Lung (tissue), 12 donors: ENCODE results near the gene TRPM5. TPM values are rescaled to one million over a fixed set of nuclear protein-coding genes. Genes with fewer than 3 reads are reported as not detected.

Experiments
- ATAC-seq: fragments of 200-7000 bp; cut with Tn5 transposase; one replicate; pipeline ENCODE4 v1.9.1; 2020; ENCODE audit warnings: moderate number of reproducible peaks; ENCODE audit not compliant: insufficient read depth, low FRiP score
- DNase-seq, 3 donors: peaks; one replicate each; pipeline ENCODE4 v3.0.0-alpha.2; 2013 to 2017
- H3K27ac ChIP-seq, 2 donors: one replicate each; pipeline ENCODE4 v1.5.1; 2013; ENCODE audit warnings: mild to moderate bottlenecking in 2 of 2, moderate library complexity in 2 of 2, control low read depth in 1 of 2, inconsistent platforms in 1 of 2, low read depth in 1 of 2, low read length in 1 of 2
- H3K27me3 ChIP-seq, 3 donors: one replicate each; pipeline ENCODE4 v1.5.1; 2013; ENCODE audit warnings: low read length in 2 of 3; ENCODE audit not compliant: control insufficient read depth in 3 of 3, insufficient read depth in 3 of 3
- H3K36me3 ChIP-seq, 4 donors: one replicate each; pipeline ENCODE4 v1.5.1; 2013; ENCODE audit warnings: low read length in 4 of 4, mild to moderate bottlenecking in 1 of 4, moderate library complexity in 1 of 4; ENCODE audit not compliant: control insufficient read depth in 4 of 4, insufficient read depth in 4 of 4
- H3K4me1 ChIP-seq, 5 donors: one replicate each; pipeline ENCODE4 v1.5.1; 2013; ENCODE audit warnings: low read length in 5 of 5, mild to moderate bottlenecking in 2 of 5, moderate library complexity in 1 of 5; ENCODE audit not compliant: control insufficient read depth in 5 of 5, insufficient read depth in 5 of 5
- H3K4me3 ChIP-seq: one replicate; pipeline ENCODE4 v1.5.1; 2013; ENCODE audit warnings: mild to moderate bottlenecking, control low read depth, moderate library complexity
- H3K9ac ChIP-seq, 2 donors: one replicate each; pipeline ENCODE4 v1.5.1; 2013; ENCODE audit warnings: low read length in 2 of 2, control low read depth in 1 of 2; ENCODE audit not compliant: insufficient read depth in 1 of 2
- H3K9me3 ChIP-seq, 4 donors: one replicate each; pipeline ENCODE4 v1.5.1; 2013; ENCODE audit warnings: low read length in 3 of 4, mild to moderate bottlenecking in 1 of 4, moderate library complexity in 1 of 4; ENCODE audit not compliant: control insufficient read depth in 4 of 4, insufficient read depth in 3 of 4
- CTCF ChIP-seq: IDR thresholded peaks from 2 replicates; pipeline ENCODE4 v1.5.1; 2012; ENCODE audit warnings: mild to moderate bottlenecking; ENCODE audit errors: control extremely low read depth, extremely low read depth
- WGBS, 2 donors: extraction: QIAGEN DNeasy Blood & Tissue Kit; methylation state at CpG; one replicate each; pipeline ENCODE4 v1.1.7; 2013; 5-methylcytosine and 5-hydroxymethylcytosine counted together
- polyA plus RNA-seq, 2 donors: library from polyadenylated mRNA; stranded (reverse); fragments of 200-250 nt; gene quantifications; one replicate each; pipeline ENCODE4 v1.2.1, GENCODE V29; 2013
- total RNA-seq, 2 donors: library from RNA; depleted of rRNA in 1 of 2; stranded (reverse); fragments of >200 nt in 1 of 2; gene quantifications; one replicate each; pipeline ENCODE4 v1.2.1, GENCODE V29; 2014 to 2021
- donor health status: control.
- donor health status: control.
- donor health status: Bipolar disorder and iron deficiency.
- donor health status: healthy.
- donor health status: DM: yes; HTN: yes; CAD: no.

Gene TRPM5
- total and polyA plus RNA-seq, 4 donors: 0.02 to 0.20 (median 0.11) TPM

GRCh38 chr11:2471048-2471803 lies 26.9 kb upstream of the TRPM5 start:
- H3K27ac ChIP-seq: no peak overlapping the region
- no peak overlapping the region for H3K9ac ChIP-seq
- DNase-seq (no peak), ATAC-seq (no peak)
- H3K4me3 ChIP-seq: no peak overlapping the region
- no peak for TF ChIP-seq CTCF
- H3K4me1 ChIP-seq: peaks cover 0 to 10% (median 5%) of the 10 kb centered on the region in 5 donors
- peaks cover 0 to 5% (median 4%) of the 10 kb centered on the region in 3 donors for H3K27me3 ChIP-seq
- WGBS, 2 donors: 84 to 89% methylated on average over 17 of the region's 17 CpGs
- no peaks in the 10 kb centered on the region for H3K9me3 ChIP-seq
- H3K36me3 ChIP-seq: no peaks in the 10 kb centered on the region

- DNase-seq: no peak
- H3K4me1 ChIP-seq: peaks cover 0 to 9% (median 5%) of the 10 kb centered on the region in 5 donors
- WGBS, 2 donors: 90 to 95% methylated on average over 7 of the region's 7 CpGs
These were observed 26.2 kb upstream of the TRPM5 start for GRCh38 chr11:2470495-2470894.

GRCh38 chr11:2468363-2469235 lies 24.3 kb upstream of the TRPM5 start:
- H3K27me3 ChIP-seq: peaks cover 0 to 5% (median 4%) of the 10 kb centered on the region in 3 donors
- ATAC-seq (no peak), DNase-seq (no peak)
- peaks cover 0 to 6% (median 0%) of the 10 kb centered on the region in 5 donors for H3K4me1 ChIP-seq
- no peak overlapping the region for H3K4me3 ChIP-seq
- H3K36me3 ChIP-seq: no peaks in the 10 kb centered on the region
- H3K9ac ChIP-seq: no peak overlapping the region
- no peak overlapping the region for H3K27ac ChIP-seq
- no peak for TF ChIP-seq CTCF
- H3K9me3 ChIP-seq: no peaks in the 10 kb centered on the region
- WGBS, 2 donors: 74 to 84% methylated on average over 21 of the region's 21 CpGs

More at GRCh38 chr11:2470495-2470894, 26.2 kb upstream of the TRPM5 start:
- no peak overlapping the region for H3K4me3 ChIP-seq
- H3K27me3 ChIP-seq: peaks cover 0 to 5% (median 4%) of the 10 kb centered on the region in 3 donors
- H3K9ac ChIP-seq: no peak overlapping the region
- no peak overlapping the region for H3K27ac ChIP-seq
- H3K36me3 ChIP-seq: no peaks in the 10 kb centered on the region
- ATAC-seq: no peak
- H3K9me3 ChIP-seq: no peaks in the 10 kb centered on the region
- no peak for TF ChIP-seq CTCF
